ENCODE measurements around the gene DAZL. TPM values are rescaled to one million over a fixed set of nuclear protein-coding genes. Genes with fewer than 3 reads are reported as not detected.

DAZL gene
- total and polyA plus RNA-seq, 4 experiments from 2014 or later = not detected

- no peaks in the 10 kb centered on the region for H3K9me3 ChIP-seq (ENCODE audit: control insufficient read depth in 1 of 2, low read length in 2 of 2)
- CTCF ChIA-PET (ENCODE audit: partially characterized antibody) = no interaction called here
- intact Hi-C loops (cut with micrococcal nuclease) = no loop called here
- H3K4me1 Mint-ChIP-seq = no peaks in the 10 kb centered on the region
- no peak for DNase-seq
- no peaks in the 10 kb centered on the region for H3K27me3 Mint-ChIP-seq
- H3K36me3 ChIP-seq (ENCODE audit: insufficient read depth, low read length) = no peaks in the 10 kb centered on the region
- H3K27me3 ChIP-seq (ENCODE audit: insufficient read depth, low read length) = no peaks in the 10 kb centered on the region
- H3K36me3 Mint-ChIP-seq = no peaks in the 10 kb centered on the region
- H3K4me3 ChIP-seq (ENCODE audit: low read length in 2 of 2) = no peak overlapping the region
- POLR2A ChIA-PET (ENCODE audit: partially characterized antibody) = no interaction called here
- no peaks in the 10 kb centered on the region for H3K4me1 ChIP-seq (ENCODE audit: insufficient read depth, low read length)
- no peak overlapping the region for H3K27ac Mint-ChIP-seq
- no peak overlapping the region for H3K27ac ChIP-seq (ENCODE audit: low read depth, low read length)
- no peak overlapping the region for H3K4me3 Mint-ChIP-seq
- H3K9me3 Mint-ChIP-seq = peaks cover 0 to 5% (median 0%) of the 10 kb centered on the region in 8 donors
Observed at GRCh38 chr3:16583551-16583950, 21.7 kb downstream of the DAZL start.

GRCh38 chr3:16570113-16570512, 35.1 kb downstream of the DAZL start:
- Mint-ChIP-seq H3K27me3 (peaks cover 9 to 10% of the 10 kb centered on the region in 2 donors), H3K36me3 (peaks cover 0 to 4% of the 10 kb centered on the region in 2 donors), H3K4me3 (no peak overlapping the region), H3K27ac (no peak overlapping the region), H3K4me1 (no peaks in the 10 kb centered on the region), H3K9me3 (peaks cover 0 to 5% (median 0%) of the 10 kb centered on the region in 8 donors)
- no peak for DNase-seq
- no peaks in the 10 kb centered on the region for H3K36me3 ChIP-seq (ENCODE audit: insufficient read depth, low read length)
- intact Hi-C loops (cut with micrococcal nuclease) = no loop called here
- H3K4me1 ChIP-seq (ENCODE audit: insufficient read depth, low read length) = no peaks in the 10 kb centered on the region
- no peaks in the 10 kb centered on the region for H3K9me3 ChIP-seq (ENCODE audit: control insufficient read depth in 1 of 2, low read length in 2 of 2)
- no peak overlapping the region for H3K4me3 ChIP-seq (ENCODE audit: low read length in 2 of 2)
- POLR2A ChIA-PET (ENCODE audit: partially characterized antibody) = no interaction called here
- no peaks in the 10 kb centered on the region for H3K27me3 ChIP-seq (ENCODE audit: insufficient read depth, low read length)
- H3K27ac ChIP-seq (ENCODE audit: low read depth, low read length) = no peak overlapping the region
- CTCF ChIA-PET (ENCODE audit: partially characterized antibody) = no interaction called here

- Histone ChIP-seq H3K4me1 (ENCODE audit: insufficient read depth, low read length) (no peaks in the 10 kb centered on the region), H3K9me3 (ENCODE audit: control insufficient read depth in 1 of 2, low read length in 2 of 2) (no peaks in the 10 kb centered on the region), H3K4me3 (ENCODE audit: low read length in 2 of 2) (no peak overlapping the region), H3K36me3 (ENCODE audit: insufficient read depth, low read length) (no peaks in the 10 kb centered on the region), H3K27ac (ENCODE audit: low read depth, low read length) (no peak overlapping the region), H3K27me3 (ENCODE audit: insufficient read depth, low read length) (no peaks in the 10 kb centered on the region)
- peaks cover 0 to 4% of the 10 kb centered on the region in 2 donors for H3K36me3 Mint-ChIP-seq
- peaks cover 0 to 10% (median 1%) of the 10 kb centered on the region in 8 donors for H3K9me3 Mint-ChIP-seq
- H3K4me3 Mint-ChIP-seq = no peak overlapping the region
- H3K27me3 Mint-ChIP-seq = peaks cover 7 to 10% of the 10 kb centered on the region in 2 donors
- ChIA-PET POLR2A (ENCODE audit: partially characterized antibody) (no interaction called here), CTCF (ENCODE audit: partially characterized antibody) (no interaction called here)
- DNase-seq = no peak
- intact Hi-C loops (cut with micrococcal nuclease) = no loop called here
- H3K27ac Mint-ChIP-seq = no peak overlapping the region
- H3K4me1 Mint-ChIP-seq = no peaks in the 10 kb centered on the region
Observed at GRCh38 chr3:16568532-16568931, 36.7 kb downstream of the DAZL start.

GRCh38 chr3:16568115-16568514, 37.1 kb downstream of the DAZL start:
- no peaks in the 10 kb centered on the region for H3K4me1 ChIP-seq (ENCODE audit: insufficient read depth, low read length)
- intact Hi-C loops (cut with micrococcal nuclease) = no loop called here
- DNase-seq = no peak
- no peaks in the 10 kb centered on the region for H3K4me1 Mint-ChIP-seq
- peaks cover 6 to 10% of the 10 kb centered on the region in 2 donors for H3K27me3 Mint-ChIP-seq
- ChIA-PET CTCF (ENCODE audit: partially characterized antibody) (no interaction called here), POLR2A (ENCODE audit: partially characterized antibody) (no interaction called here)
- H3K4me3 ChIP-seq (ENCODE audit: low read length in 2 of 2) = no peak overlapping the region
- no peak overlapping the region for H3K4me3 Mint-ChIP-seq
- no peaks in the 10 kb centered on the region for H3K36me3 ChIP-seq (ENCODE audit: insufficient read depth, low read length)
- H3K27ac Mint-ChIP-seq = no peak overlapping the region
- peaks cover 0 to 4% of the 10 kb centered on the region in 2 donors for H3K36me3 Mint-ChIP-seq
- H3K9me3 ChIP-seq (ENCODE audit: control insufficient read depth in 1 of 2, low read length in 2 of 2) = no peaks in the 10 kb centered on the region
- H3K27ac ChIP-seq (ENCODE audit: low read depth, low read length) = no peak overlapping the region
- peaks cover 0 to 14% (median 1%) of the 10 kb centered on the region in 8 donors for H3K9me3 Mint-ChIP-seq
- no peaks in the 10 kb centered on the region for H3K27me3 ChIP-seq (ENCODE audit: insufficient read depth, low read length)

GRCh38 chr3:16559653-16560365, 45.4 kb downstream of the DAZL start:
- Histone ChIP-seq H3K4me1 (ENCODE audit: insufficient read depth, low read length) (no peaks in the 10 kb centered on the region), H3K27me3 (ENCODE audit: insufficient read depth, low read length) (no peaks in the 10 kb centered on the region), H3K27ac (ENCODE audit: low read depth, low read length) (no peak overlapping the region), H3K36me3 (ENCODE audit: insufficient read depth, low read length) (no peaks in the 10 kb centered on the region), H3K9me3 (ENCODE audit: control insufficient read depth in 1 of 2, low read length in 2 of 2) (no peaks in the 10 kb centered on the region), H3K4me3 (ENCODE audit: low read length in 2 of 2) (no peak overlapping the region)
- Mint-ChIP-seq H3K36me3 (no peaks in the 10 kb centered on the region), H3K27me3 (peaks cover 1 to 4% of the 10 kb centered on the region in 2 donors), H3K4me1 (no peaks in the 10 kb centered on the region), H3K9me3 (peaks cover 0 to 10% (median 3%) of the 10 kb centered on the region in 8 donors), H3K27ac (no peak overlapping the region), H3K4me3 (no peak overlapping the region)
- no peak for DNase-seq
- CTCF ChIA-PET (ENCODE audit: partially characterized antibody) = interaction anchor here (1.0 to 1.3 kb wide), 2 partner anchors 9 to 10 kb away, joined by 3 to 5 read pairs; no protein-coding TSS in a partner anchor
- POLR2A ChIA-PET (ENCODE audit: partially characterized antibody) = no interaction called here
- intact Hi-C loops (cut with micrococcal nuclease) = no loop called here

GRCh38 chr3:16554126-16554525, 51.1 kb downstream of the DAZL start:
- H3K36me3 Mint-ChIP-seq = no peaks in the 10 kb centered on the region
- intact Hi-C loops (cut with micrococcal nuclease) = loop anchor here (5.0 kb wide), 1 partner anchor 737 kb away; no protein-coding TSS in a partner anchor

GRCh38 chr3:16552757-16553156, 52.5 kb downstream of the DAZL start:
- intact Hi-C loops (cut with micrococcal nuclease) = loop anchor here (5.0 kb wide), 1 partner anchor 735 kb away; no protein-coding TSS in a partner anchor
- Mint-ChIP-seq H3K4me1 (peaks cover 2 to 6% (median 3%) of the 10 kb centered on the region in 4 donors), H3K4me3 (no peak overlapping the region), H3K27ac (no peak overlapping the region), H3K27me3 (peaks cover 6 to 14% of the 10 kb centered on the region in 2 donors), H3K9me3 (no peaks in the 10 kb centered on the region), H3K36me3 (no peaks in the 10 kb centered on the region)
- Histone ChIP-seq H3K36me3 (ENCODE audit: insufficient read depth, low read length) (no peaks in the 10 kb centered on the region), H3K4me1 (ENCODE audit: insufficient read depth, low read length) (no peaks in the 10 kb centered on the region), H3K27me3 (ENCODE audit: insufficient read depth, low read length) (no peaks in the 10 kb centered on the region), H3K27ac (ENCODE audit: low read depth, low read length) (no peak overlapping the region), H3K4me3 (ENCODE audit: low read length in 2 of 2) (no peak overlapping the region), H3K9me3 (ENCODE audit: control insufficient read depth in 1 of 2, low read length in 2 of 2) (no peaks in the 10 kb centered on the region)
- no peak for DNase-seq
- CTCF ChIA-PET (ENCODE audit: partially characterized antibody) = interaction anchor here (3.7 to 7.2 kb wide), 2 partner anchors 262 to 286 kb away, joined by 33 to 97 read pairs; partner anchors contain the start of genes DPH3 and OXNAD1
- POLR2A ChIA-PET (ENCODE audit: partially characterized antibody) = no interaction called here

More at GRCh38 chr3:16554126-16554525, 51.1 kb downstream of the DAZL start:
- ChIA-PET POLR2A (ENCODE audit: partially characterized antibody) (interaction anchor here (1.3 kb wide), 1 partner anchor 264 kb away, joined by 4 read pairs; no protein-coding TSS in a partner anchor), CTCF (ENCODE audit: partially characterized antibody) (interaction anchor here (0.8 to 7.2 kb wide), 4 partner anchors 16 to 505 kb away, joined by 3 to 97 read pairs (median 6); partner anchors contain the start of genes DPH3 and OXNAD1)
- H3K9me3 Mint-ChIP-seq = no peaks in the 10 kb centered on the region
- no peaks in the 10 kb centered on the region for H3K36me3 ChIP-seq (ENCODE audit: insufficient read depth, low read length)
- peak overlapping the region in 1 of 7 donors; percentile 58 for H3K27ac Mint-ChIP-seq
- peaks cover 2 to 6% (median 3%) of the 10 kb centered on the region in 4 donors for H3K4me1 Mint-ChIP-seq
- no peak overlapping the region for H3K4me3 ChIP-seq (ENCODE audit: low read length in 2 of 2)
- no peaks in the 10 kb centered on the region for H3K9me3 ChIP-seq (ENCODE audit: control insufficient read depth in 1 of 2, low read length in 2 of 2)
- H3K4me1 ChIP-seq (ENCODE audit: insufficient read depth, low read length) = no peaks in the 10 kb centered on the region
- H3K4me3 Mint-ChIP-seq = no peak overlapping the region
- no peak for DNase-seq
- peaks cover 9 to 14% of the 10 kb centered on the region in 2 donors for H3K27me3 Mint-ChIP-seq
- no peak overlapping the region for H3K27ac ChIP-seq (ENCODE audit: low read depth, low read length)
- H3K27me3 ChIP-seq (ENCODE audit: insufficient read depth, low read length) = no peaks in the 10 kb centered on the region
